Suppressor macrophage (primary cell): Measurements from ENCODE around the gene CCDC97.

ENCODE experiments used
- DNase-seq, 4 experiments: peaks; one replicate each; pipeline ENCODE4 v3.0.0-alpha.2; 2020 to 2022

Gene CCDC97

DNA sequence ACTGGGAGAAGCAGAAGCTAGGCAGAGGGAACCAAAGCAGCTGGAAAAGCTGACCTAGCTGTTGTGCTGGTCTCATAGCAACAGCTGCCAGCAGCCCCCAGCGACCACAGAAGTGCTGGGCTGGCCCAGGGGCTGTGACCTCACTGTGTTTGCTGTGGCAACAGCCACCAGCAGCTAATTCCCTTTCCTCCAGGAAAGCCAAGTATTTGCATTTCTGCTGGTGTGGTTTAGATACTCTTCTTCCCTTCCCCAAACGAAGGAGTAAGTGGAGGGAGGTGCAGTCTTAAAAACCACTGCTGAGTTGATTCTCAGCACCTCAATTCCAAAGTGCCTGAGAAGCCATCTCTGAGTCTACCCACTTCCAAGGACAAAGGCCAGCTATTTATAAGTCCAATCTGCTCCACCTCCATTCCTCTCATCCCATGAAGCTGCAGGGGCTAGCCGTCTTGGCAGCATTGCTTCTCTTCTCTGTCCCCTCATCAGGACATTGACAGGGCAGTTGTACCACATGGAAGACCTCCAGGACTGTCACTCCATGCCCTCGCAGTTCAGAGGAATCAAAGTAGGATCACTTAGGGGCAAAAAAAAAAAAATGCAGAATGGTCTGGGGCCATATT, 11.5 kb upstream of the CCDC97 start:
- DNase-seq = peak; percentile 93 to 97 (median 94)

DNA sequence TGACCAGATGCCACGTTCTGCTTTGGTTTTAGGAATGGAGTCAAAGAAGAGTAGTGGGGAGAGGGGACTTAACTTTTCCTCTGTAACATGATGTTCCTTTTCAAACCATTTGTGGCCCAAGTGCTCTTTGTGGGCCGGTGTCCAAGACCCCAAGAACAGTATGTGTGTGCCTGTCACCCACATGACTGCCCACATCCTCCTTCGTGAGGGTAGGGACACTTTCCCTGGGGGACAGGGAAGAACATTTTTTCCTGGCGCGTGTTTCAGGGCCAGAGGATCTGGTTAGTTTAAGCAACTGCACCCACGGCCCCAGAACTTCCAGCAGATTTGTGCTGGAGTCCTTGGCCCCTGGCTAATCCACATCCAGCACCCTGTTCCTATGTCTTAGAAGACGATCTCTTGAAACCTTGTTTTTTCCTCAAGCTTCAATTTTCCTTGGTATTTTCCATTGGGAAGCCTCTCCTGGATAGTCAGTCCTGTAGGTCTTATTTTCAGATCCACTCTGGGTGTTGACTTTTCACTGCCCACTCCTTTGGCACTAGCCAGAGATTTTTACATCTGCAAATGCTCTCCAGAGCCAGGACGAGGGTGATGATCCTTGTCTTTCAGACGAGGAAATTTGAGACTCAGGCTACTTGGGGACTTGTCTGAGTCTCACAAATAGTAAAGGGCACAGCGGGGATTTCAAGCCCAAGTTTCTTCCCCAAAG, 10.8 kb upstream of the CCDC97 start:
- DNase-seq = peak; percentile 40 to 60 (median 47)

- peak; percentile 68 to 89 (median 75) for DNase-seq
These were observed 10.2 kb upstream of the CCDC97 start for GRCh38 chr19:41299755-41300089.

- DNase-seq = no peak
These were observed 9.4 kb upstream of the CCDC97 start for GRCh38 chr19:41300555-41300954.

DNA sequence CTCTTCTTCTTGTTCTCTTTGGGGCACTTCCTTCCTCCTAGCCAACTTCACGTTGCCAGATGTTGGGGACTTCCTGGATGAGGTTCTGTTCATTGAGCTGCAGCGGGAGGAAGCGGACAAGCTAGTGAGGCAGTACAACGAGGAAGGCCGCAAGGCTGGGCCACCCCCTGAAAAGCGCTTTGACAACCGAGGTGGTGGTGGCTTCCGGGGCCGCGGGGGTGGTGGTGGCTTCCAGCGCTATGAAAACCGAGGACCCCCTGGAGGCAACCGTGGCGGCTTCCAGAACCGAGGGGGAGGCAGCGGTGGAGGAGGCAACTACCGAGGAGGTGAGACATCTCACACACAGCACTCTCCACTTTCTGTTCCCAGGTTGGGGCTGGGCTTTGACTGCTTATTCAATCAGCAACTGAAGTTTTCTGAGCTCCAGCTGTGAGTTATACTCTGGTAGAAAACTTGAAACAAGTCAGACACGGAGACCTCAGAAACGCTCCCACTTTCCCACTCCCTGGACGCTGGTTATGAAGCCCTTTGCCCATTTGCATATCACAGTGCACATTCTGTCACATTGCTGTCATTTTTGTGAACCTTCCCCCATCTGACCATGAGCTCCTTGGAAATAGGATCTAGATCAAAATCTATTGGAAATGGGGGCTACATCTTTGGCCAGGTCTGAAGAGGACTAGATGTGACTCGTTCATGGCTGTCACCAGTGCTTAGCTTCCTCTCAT, 7.2 kb upstream of the CCDC97 start:
- peak in 3 of 4 experiments; percentile 50 to 51 (median 51) for DNase-seq

GRCh38 chr19:41303954-41304353, 6.0 kb upstream of the CCDC97 start:
- DNase-seq = no peak

DNA sequence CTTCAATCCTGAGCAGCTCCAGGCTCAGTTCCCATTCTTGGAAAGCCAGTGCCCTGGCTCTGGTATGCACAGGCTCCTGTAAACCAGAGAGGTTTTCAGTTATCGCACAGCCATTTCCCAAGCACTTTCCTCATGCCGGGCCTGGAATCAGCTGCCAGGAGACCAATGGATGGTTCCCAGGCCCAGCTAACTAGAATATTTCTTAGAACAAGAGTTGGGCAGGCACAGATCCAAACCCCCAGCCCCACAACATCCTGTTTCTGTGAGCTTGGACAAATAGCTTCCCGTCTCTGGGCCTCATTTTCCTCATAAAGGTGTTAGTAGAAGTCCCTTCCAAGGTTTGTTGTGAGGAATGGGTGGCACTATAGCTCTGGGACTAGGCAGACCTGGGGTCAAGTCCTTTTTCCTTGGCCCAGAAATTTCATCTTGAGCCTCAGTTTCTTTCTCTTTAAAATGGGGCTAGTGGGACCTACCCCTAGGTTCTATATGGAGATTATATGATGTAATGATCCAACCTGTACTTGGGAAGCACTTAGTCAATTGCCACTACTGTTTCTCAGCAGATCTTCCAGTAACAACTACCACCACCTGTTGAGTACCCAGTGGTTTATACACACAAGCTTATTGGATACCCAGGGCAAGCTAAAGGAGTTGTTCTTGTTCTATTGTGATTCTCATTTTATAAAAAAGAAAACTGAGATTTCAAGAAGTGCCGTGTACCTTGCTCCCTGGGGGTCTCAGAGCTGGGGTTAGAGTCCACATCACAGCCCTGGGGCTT, 5.1 kb upstream of the CCDC97 start:
- DNase-seq = no peak

DNA sequence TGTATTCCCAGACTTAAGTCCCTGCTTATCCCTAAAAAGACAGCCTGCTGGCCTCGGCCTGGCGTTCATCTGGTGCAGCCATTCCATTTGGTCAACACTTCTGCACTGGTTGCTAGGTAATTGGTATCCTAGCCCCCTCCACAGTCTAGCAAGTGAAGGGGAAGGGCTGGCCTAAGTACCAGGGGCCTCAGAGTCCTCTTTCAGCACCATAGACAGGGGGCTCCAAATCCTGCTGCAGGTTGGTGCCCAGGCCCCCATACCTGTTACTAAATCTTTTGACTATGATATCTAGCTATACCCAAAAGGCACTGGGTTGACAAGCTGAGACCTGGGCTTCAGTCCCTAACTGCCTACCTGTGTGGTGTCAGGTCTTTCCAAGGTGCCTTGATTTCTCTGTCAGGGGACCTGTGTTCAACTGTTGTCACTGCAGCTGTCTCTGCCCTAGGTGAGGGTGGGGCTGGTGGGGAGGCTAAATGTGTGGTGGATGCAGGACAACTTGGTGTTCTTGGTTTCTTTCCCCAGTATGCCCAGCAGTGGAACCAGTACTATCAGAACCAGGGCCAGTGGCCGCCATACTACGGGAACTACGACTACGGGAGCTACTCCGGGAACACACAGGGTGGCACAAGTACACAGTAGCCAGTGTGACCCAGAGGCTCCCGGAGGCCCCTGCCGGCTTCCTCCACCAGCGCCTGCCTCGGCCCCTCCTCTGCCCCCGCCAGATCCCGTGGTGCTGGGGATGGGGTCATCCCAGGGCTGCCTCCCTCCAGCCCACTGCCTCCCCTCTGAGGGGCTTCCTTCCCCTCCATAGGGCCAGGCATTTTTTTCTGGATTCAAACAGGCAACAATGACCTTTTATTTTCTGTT, 3.8 kb upstream of the CCDC97 start:
- no peak for DNase-seq

GRCh38 chr19:41307090-41307875, 2.7 kb upstream of the CCDC97 start:
- peak in 2 of 4 experiments; percentile 28 to 31 for DNase-seq

DNA sequence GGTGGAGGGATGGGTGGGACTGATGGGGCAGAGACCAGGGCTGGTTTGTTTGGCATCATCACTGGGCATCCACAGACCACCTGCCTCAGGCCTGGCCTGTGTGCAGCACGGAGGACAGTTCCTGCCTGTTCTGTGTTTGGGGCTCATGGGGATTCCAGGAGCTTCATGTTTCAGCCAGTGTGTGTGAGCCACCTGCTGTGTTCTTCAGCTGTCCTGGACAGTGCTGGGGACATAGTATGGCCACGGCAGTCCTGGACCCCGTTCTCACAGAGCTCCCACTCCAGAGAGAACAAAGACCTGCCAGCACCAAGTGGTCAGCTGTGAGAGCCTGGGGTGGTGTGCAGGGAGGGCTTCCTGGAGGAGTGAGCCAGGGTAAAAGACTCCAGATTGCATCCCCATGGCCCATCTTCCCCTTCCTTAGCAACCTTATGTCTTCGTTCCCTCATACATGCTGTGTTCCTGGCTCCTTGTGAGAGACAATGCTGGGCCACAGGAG, 2.0 kb upstream of the CCDC97 start:
- DNase-seq = no peak

DNA sequence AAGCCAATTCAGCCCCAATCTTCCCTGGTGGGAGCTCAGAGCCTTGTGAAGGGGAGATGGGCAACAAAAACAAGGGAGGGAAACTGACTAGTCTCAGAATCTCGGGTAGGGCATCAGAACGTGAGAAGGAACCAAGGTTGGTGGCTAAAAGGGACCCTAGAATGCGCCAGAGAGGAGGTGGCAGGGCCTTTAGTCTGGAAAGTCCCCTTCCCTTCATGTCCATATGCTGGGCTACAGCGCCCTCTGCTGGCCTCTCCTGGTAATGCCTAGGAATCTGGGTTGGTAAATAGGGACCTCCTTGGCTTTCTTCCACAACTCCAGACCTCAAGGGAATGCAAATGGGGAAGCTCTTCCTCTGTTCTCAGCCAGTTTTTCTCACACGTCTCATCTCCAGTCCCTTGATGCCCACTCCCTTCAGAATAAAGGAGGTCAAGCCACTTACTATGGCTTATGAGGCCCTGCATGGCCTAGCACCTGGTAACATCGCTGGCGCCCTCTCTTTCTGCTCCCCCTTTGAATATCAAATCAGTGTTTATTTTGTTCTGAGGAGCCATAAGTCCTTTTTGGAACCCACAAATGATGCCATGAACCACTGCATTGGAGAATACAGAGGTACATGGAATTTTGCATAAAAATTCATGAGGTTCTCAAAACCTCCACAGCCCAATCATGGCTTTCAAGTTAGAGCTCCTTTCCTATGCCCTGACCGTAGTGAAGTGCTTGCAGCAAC, 1.4 kb upstream of the CCDC97 start:
- peak; percentile 96 to 100 (median 96) for DNase-seq

DNA sequence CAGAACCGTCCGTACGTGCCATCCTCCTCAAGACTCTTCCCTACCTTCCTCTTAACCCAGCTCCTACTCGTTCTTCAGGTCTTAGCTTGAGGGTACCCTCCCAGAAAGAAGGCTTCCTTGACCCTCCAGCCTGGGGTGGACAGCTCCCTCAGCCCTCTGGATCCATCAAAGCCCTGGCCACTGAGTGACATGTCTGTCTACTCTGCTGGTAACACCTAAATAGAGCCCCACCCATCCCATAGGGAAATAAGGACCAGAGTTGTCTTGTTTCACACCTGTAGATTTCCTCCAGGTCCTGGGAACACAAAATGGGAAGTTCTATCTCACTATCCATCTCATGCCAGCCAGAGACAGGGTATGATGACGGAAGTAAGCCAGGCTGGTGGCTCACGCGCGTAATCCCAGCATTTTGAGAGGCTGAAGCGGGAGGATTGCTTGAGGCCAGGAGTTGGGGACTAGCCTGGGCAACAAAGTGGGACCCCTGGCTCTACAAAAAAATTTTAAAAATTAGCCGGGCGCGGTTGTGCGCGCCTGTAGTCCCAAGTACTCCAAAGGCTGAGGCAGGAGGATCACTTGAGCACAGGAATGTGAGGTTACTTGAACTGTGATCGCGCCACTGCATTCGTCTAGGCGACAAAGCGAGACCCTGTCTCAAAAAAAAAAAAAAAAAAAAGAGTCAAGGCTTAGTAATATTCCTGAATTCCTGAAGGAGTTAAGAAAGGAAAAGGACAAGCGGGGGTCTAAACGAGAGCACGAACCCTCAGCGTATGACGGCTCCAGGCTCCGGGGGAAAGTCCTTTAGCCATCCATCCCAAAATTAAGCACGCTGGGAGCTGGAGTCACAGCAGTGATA, 566 bp upstream of the CCDC97 start:
- DNase-seq = peak; percentile 56 to 75 (median 70)

- peak in 2 of 4 experiments; percentile 20 to 32 for DNase-seq
These were observed 1.1 kb downstream of the CCDC97 start for GRCh38 chr19:41311072-41311471.

DNA sequence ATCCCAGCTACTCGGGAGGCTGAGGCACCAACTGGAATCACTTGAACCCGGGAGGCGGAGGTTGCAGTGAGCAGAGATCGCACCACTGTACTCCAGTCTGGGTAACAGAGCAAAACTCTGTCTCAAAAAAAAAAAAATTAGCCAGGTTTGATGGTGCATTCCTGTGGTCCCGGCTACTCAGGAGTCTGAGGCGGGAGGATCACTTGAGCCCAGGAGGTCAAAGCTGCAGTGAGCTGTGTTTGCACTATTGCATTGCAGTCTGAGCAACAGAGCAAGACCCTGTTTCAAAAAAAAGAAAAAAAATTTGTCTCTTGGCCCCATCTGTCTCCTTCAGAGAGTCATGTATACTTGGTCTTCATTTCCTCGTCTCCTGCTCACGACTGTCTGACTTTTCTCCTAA, 1.6 kb downstream of the CCDC97 start:
- DNase-seq = no peak

- no peak for DNase-seq
These were observed 6.4 kb downstream of the CCDC97 start for GRCh38 chr19:41316306-41316920.

- no peak for DNase-seq
These were observed 8.9 kb downstream of the CCDC97 start for GRCh38 chr19:41318696-41319499.

DNA sequence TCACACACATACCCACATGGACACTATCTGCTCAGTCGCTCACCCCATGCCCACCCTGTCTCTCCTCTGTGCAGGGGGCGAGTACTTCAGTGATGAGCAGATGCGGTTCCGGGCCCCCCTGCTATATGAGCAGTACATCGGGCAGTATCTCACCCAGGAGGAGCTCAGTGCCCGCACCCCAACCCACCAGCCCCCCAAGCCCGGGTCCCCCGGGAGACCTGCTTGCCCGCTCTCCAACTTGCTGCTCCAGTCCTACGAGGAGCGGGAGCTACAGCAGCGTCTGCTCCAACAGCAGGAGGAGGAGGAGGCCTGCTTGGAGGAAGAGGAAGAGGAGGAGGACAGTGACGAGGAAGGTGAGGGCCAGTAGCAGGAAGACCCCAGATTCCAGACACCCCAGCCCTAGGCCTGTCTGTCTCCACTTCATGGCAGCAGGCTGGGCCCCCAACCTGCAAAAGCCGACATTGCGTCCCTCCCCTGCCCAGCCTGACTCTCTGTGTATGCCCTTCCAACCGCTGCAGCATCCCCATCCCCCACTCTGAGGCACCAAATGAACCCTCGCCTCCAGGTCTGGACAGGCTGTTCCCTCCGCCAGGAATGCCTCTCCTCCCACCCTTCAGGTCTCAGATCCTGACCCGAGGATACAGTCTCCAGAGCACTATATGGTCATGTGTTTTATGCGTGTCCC, 9.7 kb downstream of the CCDC97 start:
- no peak for DNase-seq
